Activated B cell treated with CpG ODN at 0.5 μM for 24 hours (primary cell): ENCODE measurements around the gene SLC25A24. TPM values are rescaled to one million over a fixed set of nuclear protein-coding genes. Genes with fewer than 3 reads are reported as not detected.

Experiments
- ATAC-seq: fragments of 200-7000 bp; cut with Tn5 transposase; one replicate; pipeline ENCODE4 v1.10.0; 2021; ENCODE audit warnings: low read depth, mild to moderate bottlenecking, moderate library complexity
- CTCF ChIA-PET: fragments of 350-600 bp; sonication (Branson Sonifier 250); formaldehyde crosslinking; loops from one replicate; lab custom pipeline; 2021; ENCODE audit warnings: antibody characterized with exemption; lab: Charles Lee
- POLR2A ChIA-PET: fragments of 350-600 bp; sonication (Branson Sonifier 250); formaldehyde crosslinking; loops from one replicate; lab custom pipeline; 2021; ENCODE audit warnings: antibody characterized with exemption; lab: Charles Lee
- DNase-seq: peaks from one replicate; pipeline ENCODE4 v3.0.0; 2022
- H3K27ac Mint-ChIP-seq: one replicate; pipeline ENCODE4 v1.8.0; 2020; ENCODE audit warnings: mixed read lengths
- H3K27me3 Mint-ChIP-seq: one replicate; pipeline ENCODE4 v1.8.0; 2021; ENCODE audit warnings: mixed read lengths
- H3K36me3 Mint-ChIP-seq: one replicate; pipeline ENCODE4 v1.8.0; 2021; ENCODE audit warnings: low read depth, mixed read lengths
- H3K4me1 Mint-ChIP-seq: one replicate; pipeline ENCODE4 v1.8.0; 2021; ENCODE audit warnings: mixed read lengths
- H3K4me3 Mint-ChIP-seq: one replicate; pipeline ENCODE4 v1.8.0; 2020; ENCODE audit warnings: mild to moderate bottlenecking, mixed read lengths
- H3K9me3 Mint-ChIP-seq: one replicate; pipeline ENCODE4 v1.8.0; 2020; ENCODE audit warnings: mixed read lengths
- intact Hi-C: fragments of 100-400 bp; cut with micrococcal nuclease; formaldehyde crosslinking; loops from one replicate; pipeline ENCODE4 v1.15.1; 2024
- total RNA-seq: library from RNA; stranded (reverse); gene quantifications from 2 replicates; pipeline ENCODE4 v1.2.3, GENCODE V29; 2022
- TF ChIP-seq, protein P1 (sequence below): fragments of 200-600 bp; IDR thresholded peaks from one replicate; pipeline ENCODE4 v1.8.0; 2022; ENCODE audit warnings: antibody characterized with exemption, mild to moderate bottlenecking

Gene SLC25A24
- total RNA-seq, 1 donor from 2014 or later: 22.1 TPM

DNA sequence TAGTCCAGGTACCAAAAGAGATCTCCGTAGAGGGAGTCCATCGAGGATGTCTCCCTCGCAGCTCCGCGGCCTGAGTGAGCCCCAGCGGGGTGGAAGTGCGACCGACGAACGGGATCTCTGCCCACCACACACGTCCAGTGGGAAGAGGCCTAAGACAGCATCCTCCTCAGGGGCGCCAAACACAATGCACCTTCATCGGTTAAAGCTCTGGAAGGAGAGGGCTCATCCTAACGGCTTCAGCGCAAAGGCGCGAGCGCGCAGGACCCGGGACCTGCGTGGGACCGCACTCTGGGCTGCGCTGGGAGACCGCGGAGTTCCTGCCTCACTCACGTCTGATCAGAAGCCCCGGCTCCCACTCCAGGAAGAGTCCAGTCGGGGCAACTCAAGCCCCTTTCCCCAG is 7.6 kb downstream of the SLC25A24 start:
- POLR2A ChIA-PET: no interaction called here
- ATAC-seq (no peak), DNase-seq (no peak)
- intact Hi-C loops: no loop called here
- Mint-ChIP-seq H3K4me1 (peaks cover under 1% of the 10 kb centered on the region), H3K27me3 (no peaks in the 10 kb centered on the region), H3K36me3 (peaks cover 37% of the 10 kb centered on the region), H3K4me3 (no peak overlapping the region), H3K9me3 (peaks cover 17% of the 10 kb centered on the region), H3K27ac (no peak overlapping the region)
- TF ChIP-seq, protein P1, sequence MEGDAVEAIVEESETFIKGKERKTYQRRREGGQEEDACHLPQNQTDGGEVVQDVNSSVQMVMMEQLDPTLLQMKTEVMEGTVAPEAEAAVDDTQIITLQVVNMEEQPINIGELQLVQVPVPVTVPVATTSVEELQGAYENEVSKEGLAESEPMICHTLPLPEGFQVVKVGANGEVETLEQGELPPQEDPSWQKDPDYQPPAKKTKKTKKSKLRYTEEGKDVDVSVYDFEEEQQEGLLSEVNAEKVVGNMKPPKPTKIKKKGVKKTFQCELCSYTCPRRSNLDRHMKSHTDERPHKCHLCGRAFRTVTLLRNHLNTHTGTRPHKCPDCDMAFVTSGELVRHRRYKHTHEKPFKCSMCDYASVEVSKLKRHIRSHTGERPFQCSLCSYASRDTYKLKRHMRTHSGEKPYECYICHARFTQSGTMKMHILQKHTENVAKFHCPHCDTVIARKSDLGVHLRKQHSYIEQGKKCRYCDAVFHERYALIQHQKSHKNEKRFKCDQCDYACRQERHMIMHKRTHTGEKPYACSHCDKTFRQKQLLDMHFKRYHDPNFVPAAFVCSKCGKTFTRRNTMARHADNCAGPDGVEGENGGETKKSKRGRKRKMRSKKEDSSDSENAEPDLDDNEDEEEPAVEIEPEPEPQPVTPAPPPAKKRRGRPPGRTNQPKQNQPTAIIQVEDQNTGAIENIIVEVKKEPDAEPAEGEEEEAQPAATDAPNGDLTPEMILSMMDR: no peak
- CTCF ChIA-PET: no interaction called here

DNA sequence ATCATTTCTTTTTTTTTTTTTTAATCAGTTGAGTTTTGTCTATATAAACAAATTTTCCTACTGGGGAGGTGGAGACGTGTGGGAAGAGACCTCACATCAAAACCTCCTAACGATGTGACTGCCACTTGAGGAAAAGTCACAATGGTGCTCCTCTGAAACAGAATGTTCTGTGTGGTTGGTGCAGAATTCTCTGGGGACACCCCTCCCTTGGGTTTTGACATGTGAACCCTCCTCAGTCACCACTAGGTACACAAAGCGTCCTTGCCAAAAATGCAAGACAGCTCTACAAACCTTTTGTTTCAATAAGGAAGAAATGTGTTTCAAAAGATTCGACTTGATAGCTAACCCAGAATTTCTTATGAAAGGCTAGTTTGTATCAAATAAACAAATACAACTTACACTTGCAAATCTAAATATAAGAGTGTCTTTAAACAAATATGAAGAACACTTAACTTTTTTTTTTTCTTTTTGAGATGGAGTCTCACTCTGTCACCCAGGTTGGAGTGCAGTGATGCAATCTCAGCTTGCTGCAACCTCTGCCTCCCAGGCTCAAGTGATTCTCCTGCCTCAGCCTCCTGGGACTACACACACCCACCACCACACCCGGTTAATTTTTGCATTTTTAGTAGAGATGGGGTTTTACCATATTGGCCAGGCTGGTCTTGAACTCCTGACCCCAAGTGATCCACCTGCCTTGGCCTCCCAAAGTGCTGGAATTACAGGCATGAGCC is 9.3 kb downstream of the SLC25A24 start:
- ATAC-seq (no peak), DNase-seq (no peak)
- intact Hi-C loops: no loop called here
- POLR2A ChIA-PET: no interaction called here
- CTCF ChIA-PET: no interaction called here
- Mint-ChIP-seq H3K9me3 (peaks cover 17% of the 10 kb centered on the region), H3K4me1 (no peaks in the 10 kb centered on the region), H3K27ac (no peak overlapping the region), H3K4me3 (no peak overlapping the region), H3K27me3 (no peaks in the 10 kb centered on the region), H3K36me3 (peaks cover 35% of the 10 kb centered on the region)
- TF ChIP-seq, protein P1: no peak

DNA sequence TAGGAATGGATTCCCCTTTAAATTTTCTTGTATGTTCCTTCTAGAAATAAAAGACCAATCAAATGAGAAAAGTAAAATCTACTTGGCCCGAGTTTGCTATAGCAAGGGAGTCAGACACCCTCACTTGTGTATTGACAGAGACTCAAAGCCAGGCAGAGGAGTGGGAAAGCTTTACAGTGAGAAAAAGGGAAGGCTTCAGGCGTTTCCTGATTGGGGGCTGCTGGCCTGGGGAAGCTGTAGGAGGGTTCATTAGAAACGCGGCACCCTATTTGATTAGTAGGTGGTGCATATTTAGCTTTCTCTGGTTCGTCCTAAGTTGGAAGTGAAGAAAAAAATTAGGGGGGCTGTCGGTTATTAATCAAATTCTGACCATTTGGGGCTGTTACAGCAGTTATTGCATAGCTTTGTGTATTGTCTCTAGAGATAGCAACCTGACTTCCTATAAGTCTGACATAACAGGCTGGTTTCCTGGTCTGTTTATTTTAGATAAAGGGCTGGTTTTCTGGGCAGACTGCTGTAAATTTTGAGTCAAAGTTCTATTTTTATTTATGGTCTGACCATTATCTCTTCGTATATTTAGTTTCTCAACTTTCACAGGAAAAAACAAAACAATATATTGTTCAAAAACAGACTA is 10.0 kb downstream of the SLC25A24 start:
- H3K27ac Mint-ChIP-seq: no peak overlapping the region
- peaks cover 15% of the 10 kb centered on the region for H3K9me3 Mint-ChIP-seq
- CTCF ChIA-PET: no interaction called here

DNA sequence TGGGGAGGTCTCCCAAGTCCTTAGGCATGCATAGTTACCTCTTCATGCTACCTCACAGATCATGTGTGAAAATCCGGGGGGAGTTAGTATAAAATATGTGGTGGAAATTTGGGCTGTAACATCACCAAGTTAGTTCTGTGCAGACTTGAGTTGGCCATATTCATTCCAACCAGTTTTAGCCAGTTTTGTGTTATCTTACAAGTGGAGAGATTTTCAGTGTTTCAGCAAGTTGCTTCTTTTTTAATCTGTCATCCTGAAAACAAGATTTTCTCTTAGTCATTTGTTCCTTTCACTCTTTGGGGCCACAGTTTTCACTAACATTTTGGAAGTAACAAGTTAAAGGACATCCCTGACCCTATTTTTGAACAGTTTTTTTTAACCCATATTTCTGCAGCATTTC is 11.3 kb downstream of the SLC25A24 start:
- no peak overlapping the region for H3K27ac Mint-ChIP-seq
- ChIA-PET CTCF (no interaction called here), POLR2A (no interaction called here)
- H3K9me3 Mint-ChIP-seq: peaks cover 13% of the 10 kb centered on the region
- H3K36me3 Mint-ChIP-seq: peaks cover 39% of the 10 kb centered on the region
- DNase-seq (no peak), ATAC-seq (no peak)
- no peak overlapping the region for H3K4me3 Mint-ChIP-seq
- intact Hi-C loops: no loop called here
- TF ChIP-seq, protein P1: no peak
- no peaks in the 10 kb centered on the region for H3K4me1 Mint-ChIP-seq
- H3K27me3 Mint-ChIP-seq: no peaks in the 10 kb centered on the region

More for the DNA sequence above, 10.0 kb downstream of the SLC25A24 start:
- H3K4me1 Mint-ChIP-seq: no peaks in the 10 kb centered on the region
- H3K36me3 Mint-ChIP-seq: peaks cover 32% of the 10 kb centered on the region
- no peak overlapping the region for H3K4me3 Mint-ChIP-seq
- POLR2A ChIA-PET: no interaction called here
- ATAC-seq (no peak), DNase-seq (no peak)
- no peaks in the 10 kb centered on the region for H3K27me3 Mint-ChIP-seq
- intact Hi-C loops: no loop called here
- TF ChIP-seq, protein P1: no peak

DNA sequence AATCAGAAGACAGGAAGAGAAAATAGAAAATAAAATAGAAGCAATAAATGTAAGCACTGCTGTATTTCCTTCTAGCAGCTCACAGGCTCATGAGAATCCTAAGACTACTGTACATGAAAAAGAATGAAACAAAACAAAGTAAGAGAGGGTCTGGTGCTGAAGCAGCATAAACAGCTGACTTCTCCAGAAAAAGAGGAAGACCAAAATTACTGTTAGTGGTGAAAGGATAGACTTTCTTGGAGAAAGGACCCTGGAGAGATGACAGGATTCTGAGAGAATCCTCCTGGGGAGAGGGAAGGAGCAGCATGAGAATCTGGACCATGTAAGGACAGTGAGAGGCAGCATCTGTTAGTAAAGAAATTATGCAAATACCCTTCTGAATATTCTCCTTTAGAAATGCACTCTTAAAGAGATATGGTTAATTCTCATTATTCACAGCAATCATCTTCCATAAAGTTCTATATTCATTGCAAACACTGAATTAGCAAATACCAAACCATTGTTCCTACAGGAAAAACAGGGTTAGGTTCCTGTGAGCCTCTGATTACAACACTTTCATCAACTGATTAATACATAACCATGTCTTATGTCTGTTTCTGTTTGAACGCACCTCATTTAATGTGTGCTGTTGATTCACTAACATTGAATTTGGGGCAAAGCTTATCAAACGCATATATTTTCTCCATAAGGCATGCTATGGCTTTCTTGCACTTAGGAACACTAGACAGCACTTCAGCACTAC is 17.0 kb downstream of the SLC25A24 start:
- no peaks in the 10 kb centered on the region for H3K27me3 Mint-ChIP-seq
- no peak overlapping the region for H3K4me3 Mint-ChIP-seq
- TF ChIP-seq, protein P1: no peak
- ATAC-seq (no peak), DNase-seq (no peak)
- peaks cover 15% of the 10 kb centered on the region for H3K4me1 Mint-ChIP-seq
- intact Hi-C loops: no loop called here
- H3K27ac Mint-ChIP-seq: no peak overlapping the region
- ChIA-PET CTCF (no interaction called here), POLR2A (no interaction called here)
- peaks cover 7% of the 10 kb centered on the region for H3K9me3 Mint-ChIP-seq
- peaks cover 65% of the 10 kb centered on the region for H3K36me3 Mint-ChIP-seq
